ENCODE measurements around the gene CEACAM4.
A peak's percentile ranks its signal among the peaks of the same experiment; 100 is the strongest.

The CEACAM4 gene

GRCh38 chr19:41616792-41617621 lies 9.9 kb downstream of the CEACAM4 start:
- no peak for DNase-seq

DNA sequence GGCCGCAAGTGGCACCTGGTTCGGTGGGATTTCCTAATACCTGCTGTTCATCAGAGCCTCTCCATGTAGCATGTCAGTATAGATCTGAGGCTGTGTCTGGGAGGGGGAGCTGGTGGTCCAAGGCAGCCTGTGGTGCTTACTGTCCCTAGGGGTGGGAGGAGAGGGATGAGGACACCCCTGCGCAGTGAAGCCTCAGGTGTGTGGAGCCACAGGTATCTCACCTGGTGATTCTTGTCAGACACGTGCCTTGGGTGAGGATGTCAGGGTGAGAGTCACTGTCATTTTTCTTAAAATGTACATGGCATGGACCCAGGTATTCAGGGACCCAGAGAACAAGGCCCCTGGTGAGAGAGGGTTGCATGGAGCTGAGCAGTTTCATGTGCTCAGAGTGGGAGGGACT lies 11.7 kb downstream of the CEACAM4 start:
- DNase-seq, result no peak

DNA sequence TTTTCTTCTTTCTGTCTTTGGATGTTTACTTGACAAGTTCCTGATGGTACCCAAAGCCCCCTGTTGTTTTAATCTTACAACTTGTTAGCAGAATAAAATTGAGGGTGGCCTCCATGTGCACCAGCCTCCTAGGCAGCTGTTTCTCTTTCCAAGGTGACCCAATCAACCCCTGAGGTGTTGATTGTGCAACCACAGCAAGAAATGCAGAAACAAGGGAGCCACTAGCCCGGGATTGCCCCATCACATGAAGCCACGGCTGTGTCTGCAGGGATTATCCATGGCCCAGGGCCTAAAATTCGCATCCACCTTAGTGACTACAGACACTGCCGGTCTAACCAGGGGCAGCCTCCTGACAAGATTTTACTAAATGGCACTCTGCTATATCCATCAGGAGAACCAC lies 14.4 kb downstream of the CEACAM4 start:
- DNase-seq, result no peak

- no peak for DNase-seq
Observed at GRCh38 chr19:41610789-41611188, 16.1 kb downstream of the CEACAM4 start.

DNA sequence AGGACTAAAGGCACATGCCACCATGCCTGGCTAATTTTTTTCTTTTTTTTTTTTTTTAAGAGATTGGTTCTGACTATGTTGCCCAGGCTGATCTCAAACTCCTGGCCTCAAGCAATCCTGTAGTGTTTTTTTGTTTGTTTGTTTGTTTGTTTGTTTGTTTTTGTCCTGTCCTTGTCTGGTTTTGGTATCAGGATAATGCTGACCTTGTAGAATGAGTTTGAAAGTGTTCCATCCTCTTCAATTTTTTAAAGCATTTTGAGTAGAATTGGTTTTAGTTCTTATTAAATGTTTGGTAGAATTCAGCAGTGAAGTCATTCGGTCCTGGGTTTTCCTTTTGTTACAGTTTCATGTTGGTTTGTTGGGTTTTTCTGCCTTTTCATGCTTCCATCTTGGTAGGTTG lies 19.2 kb downstream of the CEACAM4 start:
- DNase-seq, result no peak

GRCh38 chr19:41606215-41606837 lies 20.5 kb downstream of the CEACAM4 start:
- DNase-seq, result no peak

GRCh38 chr19:41604831-41605230 lies 22.0 kb downstream of the CEACAM4 start:
- DNase-seq, result no peak

- DNase-seq, result no peak
Observed at GRCh38 chr19:41601771-41602170, 25.1 kb downstream of the CEACAM4 start.

DNA sequence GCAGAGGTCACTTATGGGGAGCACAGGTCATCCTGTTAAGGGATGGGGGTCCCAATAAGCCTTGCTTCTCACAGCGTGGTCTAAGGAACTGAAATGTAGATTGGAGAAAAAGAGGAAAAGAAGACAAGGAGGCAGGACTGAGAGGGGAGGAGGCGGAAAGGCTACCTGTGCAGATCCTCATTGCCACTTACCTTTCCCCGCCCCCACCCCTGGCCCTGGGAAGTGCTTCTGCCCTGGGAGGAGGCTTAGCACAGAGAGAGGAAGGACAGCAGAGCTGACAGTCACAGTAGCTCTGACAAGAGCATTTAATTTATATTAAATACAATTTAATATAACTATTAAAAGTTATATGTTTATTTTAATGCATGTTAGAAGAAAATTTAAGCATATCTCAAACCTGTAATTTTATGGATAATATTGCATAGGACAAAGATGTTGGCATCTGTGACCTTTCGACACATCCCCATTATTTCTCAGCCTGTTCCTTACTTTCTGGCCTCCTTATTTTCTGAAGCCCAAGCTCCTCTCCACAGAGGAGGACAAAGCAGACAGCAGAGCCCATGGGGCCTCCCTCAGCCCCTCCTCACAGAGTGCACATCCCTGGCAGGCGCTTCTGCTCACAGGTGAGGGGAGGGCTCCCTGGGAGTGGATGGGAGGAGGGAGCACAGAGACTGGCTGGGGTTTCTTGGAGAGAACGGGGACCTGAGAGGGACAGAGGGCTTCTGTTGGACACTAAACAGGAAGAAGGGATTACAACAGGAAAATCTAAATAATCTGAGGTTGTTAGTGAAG lies 27.5 kb downstream of the CEACAM4 start:
- DNase-seq, result no peak

DNA sequence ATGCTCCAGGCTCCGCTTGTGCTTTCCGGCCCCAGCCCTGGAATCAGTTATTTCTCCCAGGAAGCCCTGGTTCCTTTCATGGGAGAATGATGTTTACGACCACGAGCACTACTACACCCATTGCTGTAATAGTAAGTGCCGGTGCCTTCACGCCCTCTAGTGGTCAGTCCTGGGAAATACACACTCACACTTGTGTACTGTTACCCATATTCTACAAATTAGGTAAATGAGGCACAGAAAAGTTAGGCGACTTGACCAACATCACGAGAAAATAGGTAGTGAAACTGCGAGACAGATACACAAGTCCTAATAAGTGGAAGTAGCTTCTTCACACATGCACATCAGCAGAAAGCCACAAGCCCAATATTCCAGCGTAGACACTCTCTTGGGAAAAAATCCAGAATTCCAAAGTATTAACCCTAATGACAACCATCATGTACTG lies 29.3 kb downstream of the CEACAM4 start:
- DNase-seq, result peak; percentile 35

- DNase-seq, result no peak
Observed at GRCh38 chr19:41595890-41596280, 31.0 kb downstream of the CEACAM4 start.

DNA sequence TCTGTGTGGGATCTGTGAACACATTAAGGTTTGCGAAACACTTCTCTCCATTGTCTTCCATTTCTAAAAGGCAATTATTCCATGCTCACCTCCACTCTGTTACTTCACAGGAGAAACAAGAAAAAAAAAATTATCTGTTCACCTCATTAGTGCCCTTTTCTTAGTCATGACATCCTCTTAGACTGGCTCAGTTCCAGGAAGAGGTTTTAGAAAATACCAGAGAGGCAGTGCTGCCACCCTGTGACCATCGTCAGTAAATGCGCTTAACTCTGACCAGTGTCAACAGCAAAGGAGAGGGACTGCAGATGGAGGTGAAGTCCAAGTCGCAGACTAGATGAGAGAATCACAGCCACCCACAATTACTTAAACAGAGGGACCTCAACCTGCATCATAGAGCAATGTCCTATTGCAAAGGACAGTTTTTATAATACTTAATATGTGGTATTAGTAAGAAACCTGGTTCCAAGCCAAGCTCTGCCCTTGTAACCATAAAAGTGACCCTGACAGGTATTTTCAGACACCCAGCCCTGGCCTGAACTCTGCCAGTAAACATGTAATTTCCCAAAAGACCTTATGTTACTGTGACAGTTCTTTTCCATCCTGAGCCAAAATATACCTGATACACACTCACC lies 31.5 kb downstream of the CEACAM4 start:
- peak; percentile 5 for DNase-seq

DNA sequence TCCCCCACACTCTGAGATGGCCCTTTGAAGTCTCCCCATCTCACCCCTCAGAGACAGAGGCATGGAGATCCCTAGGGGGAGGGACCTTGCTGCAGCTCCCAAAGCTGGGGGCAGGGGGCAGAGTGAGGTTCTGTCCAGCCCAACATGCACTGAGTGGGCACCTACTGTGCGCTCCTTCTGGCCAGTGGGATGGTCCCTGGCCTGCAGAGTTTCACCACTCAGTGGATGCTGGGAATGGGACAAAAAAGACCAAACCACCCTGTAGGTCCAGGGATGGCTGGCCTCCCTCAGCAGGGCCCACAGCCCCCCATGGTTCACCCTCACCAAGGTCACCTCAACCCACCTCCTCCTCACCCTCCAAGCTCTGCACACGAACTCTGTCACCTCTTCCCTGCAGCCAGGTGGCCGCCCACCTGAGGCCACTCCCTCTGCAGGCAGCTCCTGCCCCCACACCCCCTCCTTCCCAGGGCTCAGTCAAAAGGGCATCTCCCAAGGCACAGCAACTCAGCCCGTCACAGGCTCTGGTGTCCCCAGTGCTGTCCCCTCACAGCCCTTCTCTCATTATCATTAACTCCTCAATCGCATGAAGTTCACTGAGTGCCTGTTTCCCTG lies 34.8 kb downstream of the CEACAM4 start:
- DNase-seq, result no peak

DNA sequence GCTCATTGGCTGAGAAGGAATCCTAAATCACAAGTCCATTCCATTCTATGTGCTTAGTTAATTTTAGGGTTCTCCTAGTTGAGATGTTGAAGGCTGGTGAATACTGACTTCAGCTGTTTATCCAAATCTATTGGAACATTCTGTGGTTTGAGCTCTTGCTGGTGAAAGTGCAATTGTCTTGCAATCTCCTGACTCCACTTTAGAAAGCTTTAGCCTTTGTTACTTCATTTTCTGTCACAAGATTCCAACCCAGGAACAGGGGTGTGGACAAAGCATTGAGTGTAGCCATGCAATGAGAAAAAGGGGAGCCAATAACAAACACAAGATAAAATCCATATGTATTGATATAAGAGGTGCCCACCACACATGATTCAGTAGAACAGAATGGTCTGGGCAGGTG lies 35.9 kb downstream of the CEACAM4 start:
- DNase-seq, result no peak

GRCh38 chr19:41589371-41589770 lies 37.5 kb downstream of the CEACAM4 start:
- DNase-seq, result no peak

- DNase-seq, result no peak
Observed at GRCh38 chr19:41588497-41589209, 38.2 kb downstream of the CEACAM4 start.

DNA sequence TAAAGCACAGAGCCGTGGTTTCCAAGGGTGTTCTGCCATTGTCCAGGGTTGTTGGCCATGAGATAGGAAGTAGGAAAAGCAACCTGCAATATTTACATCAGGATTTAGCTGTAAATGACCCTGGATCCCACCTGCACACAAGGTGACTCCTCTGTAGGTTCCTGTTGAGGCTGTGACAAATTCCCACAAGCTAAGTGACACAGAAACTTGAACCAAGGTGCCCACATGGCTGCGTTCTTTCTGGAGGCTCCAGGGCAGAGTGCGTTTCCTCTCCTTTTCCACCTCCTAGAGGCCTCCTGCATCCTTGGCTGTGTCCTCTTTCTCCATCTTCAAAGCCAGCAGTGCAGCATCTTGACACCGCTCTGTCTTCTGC lies 39.0 kb downstream of the CEACAM4 start:
- DNase-seq, result no peak

- DNase-seq, result no peak
Observed at GRCh38 chr19:41587101-41587837, 39.6 kb downstream of the CEACAM4 start.

DNA sequence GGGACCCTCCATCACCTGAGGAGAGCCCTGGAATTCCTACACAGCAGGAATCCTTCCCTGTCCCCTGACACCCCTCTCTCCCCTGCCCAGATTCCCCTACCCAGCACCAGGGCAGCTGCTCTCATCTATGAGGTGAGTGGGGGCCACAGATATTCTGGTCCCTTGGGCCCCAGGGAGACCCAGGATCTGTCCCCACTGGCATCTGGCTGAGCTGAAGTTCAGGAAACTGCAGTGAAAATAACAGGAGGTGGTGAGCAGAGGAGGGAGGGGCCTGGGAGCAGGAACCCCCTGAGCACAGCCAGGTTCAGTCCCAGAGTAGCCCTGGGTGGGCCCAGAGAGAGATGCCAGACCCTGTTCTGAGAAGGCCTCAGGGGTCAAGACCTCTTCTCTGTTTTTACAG lies 40.8 kb downstream of the CEACAM4 start:
- no peak for DNase-seq

DNA sequence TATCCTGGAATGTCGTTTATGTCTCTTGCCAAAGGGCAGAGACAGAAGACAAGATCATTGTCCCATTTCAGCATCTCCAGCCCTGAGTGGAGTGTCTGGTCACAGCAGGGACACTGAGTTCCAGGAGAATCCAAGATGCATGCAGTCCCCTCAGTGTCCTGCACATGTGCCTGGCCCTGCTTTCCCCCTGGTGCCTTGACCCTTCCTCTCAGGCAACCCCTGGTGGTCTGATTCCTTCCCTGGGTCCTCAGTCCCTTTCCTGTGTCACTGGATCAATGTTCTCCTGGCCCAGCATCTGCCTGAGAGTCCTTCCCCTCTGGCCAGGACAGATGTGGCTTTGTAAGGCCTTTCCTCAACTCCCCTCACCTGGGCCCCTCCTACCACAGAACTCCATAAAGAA lies 41.9 kb downstream of the CEACAM4 start:
- DNase-seq, result no peak

DNA sequence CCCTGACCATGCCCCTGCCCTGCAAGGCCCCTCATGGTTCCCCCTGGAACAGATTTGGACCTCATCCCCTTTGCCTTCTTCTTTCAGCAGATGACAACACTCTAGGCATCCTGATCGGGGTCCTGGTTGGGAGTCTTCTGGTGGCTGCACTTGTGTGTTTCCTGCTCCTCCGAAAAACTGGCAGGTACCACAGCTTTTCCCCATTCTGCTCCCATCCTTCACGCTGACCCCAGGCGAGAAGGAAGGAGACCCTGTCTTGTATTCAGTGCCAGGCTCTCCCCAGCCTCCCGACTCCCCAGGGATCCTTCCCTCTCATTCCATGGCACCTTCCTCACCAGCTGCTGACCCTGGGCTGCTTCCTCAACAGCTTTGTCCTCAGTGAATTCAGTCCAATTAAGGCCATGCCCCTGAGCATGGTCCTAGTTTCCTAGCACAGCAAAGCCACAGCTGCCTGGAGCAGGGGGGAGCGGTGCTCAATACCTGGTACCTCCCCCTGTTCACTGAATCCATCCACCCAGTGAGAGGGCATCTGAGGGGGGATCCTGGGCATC lies 42.5 kb downstream of the CEACAM4 start:
- DNase-seq, result no peak
